Stimulated activated CD4-positive, alpha-beta T cell treated with anti-CD3 and anti-CD28 coated beads, Interleukin-1b, Interleukin-23, amount 100 ng/mL, for 1 hour (primary cell): ENCODE results near the gene LRRTM1.

Experiments
- DNase-seq, 2 donors: peaks; one replicate each; pipeline ENCODE4 v3.0.0-alpha.2; 2020; ENCODE audit warnings: low read depth in 2 of 2

The LRRTM1 gene

DNA sequence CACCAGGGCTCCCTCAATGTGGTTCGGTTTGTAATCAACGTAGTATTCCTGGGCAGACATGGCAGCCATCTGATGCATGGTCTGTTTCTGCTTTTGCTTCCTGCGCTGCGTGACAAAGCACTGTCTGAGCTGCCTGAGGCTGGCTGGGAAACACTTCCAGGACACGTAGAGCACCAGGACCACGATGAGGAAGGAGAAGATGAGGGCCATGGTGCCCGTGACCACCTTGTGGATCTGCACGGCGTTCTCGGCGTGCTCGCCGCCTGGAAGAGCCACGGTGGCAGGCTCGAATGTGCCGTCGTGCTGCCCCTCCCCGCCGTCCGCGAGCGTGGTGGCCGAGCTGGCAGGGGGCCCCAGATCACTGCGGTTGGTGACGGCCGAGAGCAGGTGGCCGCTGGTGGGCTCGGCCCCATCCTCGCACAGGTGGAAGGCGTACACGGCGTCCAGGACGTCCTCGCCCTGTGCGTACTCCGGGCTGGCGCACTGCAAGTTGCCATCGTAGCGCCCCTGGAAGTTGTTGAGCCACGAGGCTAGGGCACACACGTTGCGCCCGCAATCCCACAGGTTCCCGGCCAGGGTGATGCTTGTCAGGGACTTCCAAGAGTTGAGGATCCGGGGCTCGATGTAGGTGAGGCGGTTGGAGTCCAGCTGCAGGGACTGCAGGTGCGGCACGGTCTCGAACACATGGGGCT is 2.1 kb downstream of the LRRTM1 start:
- DNase-seq = no peak

DNA sequence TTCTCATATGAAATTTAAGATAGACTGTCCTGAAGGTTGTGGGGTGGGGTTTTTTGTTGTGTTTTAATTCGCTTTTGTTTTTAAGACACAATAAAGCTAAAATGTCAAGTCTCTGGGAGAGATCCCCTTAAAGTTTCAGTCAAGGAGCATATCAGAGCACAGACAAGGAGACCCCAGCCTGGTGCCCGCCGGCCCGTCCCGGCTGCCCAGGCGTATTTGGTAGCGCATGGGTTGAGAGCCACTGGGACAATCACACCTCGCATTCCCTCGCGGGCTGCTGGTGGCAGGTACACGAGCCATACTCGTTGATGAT is 2.6 kb downstream of the LRRTM1 start:
- no peak for DNase-seq

GRCh38 chr2:80300954-80301353 is 3.6 kb downstream of the LRRTM1 start:
- DNase-seq = no peak

DNA sequence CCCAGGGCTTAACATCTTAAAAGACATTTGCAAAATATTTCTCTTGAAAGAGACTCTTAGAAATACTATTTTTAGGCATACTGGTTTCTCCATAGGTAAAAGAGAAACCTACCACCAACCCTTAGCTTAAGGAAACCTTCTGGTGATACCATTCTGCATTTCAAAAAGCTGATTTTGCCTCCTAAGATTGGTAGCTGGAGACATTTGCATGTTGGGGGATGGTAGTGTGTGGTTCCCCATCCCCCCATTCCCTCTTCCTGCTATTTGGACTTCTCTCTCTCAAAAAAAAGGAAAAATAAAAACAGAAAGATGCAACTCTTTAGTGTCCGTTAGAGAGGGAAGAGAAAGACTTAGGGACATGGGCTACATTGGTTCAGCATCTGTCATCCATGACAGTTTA is 4.2 kb downstream of the LRRTM1 start:
- no peak for DNase-seq

GRCh38 chr2:80299661-80300060 is 4.9 kb downstream of the LRRTM1 start:
- DNase-seq = no peak

- DNase-seq = no peak
These were observed 5.6 kb downstream of the LRRTM1 start for GRCh38 chr2:80298954-80299353.

DNA sequence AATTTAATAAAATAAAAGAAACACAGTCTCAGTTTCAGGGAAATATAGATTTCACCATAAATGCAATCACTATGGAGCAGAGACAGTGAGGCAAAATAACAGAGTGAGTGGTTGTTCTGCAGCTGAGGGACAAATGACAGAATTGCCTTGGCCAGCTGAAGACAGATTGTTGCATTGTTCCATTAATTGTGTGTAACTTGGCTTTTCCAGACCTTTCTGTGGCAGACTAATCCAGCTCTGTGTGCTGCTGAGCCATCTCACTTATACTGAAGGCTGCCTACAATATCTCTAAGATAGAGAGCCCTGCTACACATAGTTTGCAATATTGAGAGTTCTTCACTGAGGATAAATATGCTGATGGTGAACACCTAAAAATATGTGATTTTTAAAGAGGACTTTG is 11.5 kb downstream of the LRRTM1 start:
- DNase-seq = no peak

DNA sequence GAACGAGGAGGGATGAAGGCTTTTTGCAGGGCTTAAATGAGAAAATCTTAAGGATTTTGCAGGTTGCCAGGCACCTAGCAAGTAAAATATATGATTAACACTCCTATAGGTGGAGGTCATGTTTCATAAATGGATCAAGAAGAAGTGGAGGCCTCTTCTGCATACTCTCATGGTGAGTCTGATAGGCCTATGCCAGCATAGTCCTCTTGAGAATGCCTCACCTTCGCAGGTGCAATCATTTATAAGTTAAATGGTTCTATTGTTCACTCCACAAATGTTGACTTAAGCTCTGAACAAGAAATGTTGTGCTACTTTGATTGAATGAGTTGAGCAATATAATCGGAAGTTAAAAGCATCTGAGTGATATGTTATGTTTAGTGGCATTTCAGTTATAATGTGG is 12.1 kb downstream of the LRRTM1 start:
- DNase-seq = no peak

DNA sequence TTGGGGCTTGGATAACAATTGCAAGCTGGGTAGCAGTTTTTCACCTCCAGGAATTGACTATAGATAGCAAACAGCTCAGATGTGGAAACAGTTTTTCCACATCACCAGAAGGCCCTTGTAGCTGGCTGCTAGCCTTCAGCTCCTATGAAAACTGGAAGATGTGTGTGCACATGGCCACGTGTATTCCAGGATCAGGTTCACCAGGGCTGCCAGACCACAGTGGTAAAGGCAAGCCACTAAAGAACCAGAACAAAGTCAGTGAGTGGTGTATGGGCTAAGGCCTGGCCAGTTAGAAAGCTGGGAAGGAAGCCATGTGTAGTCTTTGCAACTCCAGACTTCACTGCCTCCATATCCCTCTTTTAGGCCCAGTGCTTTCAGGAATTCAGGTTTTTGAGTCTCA is 12.9 kb downstream of the LRRTM1 start:
- no peak for DNase-seq

DNA sequence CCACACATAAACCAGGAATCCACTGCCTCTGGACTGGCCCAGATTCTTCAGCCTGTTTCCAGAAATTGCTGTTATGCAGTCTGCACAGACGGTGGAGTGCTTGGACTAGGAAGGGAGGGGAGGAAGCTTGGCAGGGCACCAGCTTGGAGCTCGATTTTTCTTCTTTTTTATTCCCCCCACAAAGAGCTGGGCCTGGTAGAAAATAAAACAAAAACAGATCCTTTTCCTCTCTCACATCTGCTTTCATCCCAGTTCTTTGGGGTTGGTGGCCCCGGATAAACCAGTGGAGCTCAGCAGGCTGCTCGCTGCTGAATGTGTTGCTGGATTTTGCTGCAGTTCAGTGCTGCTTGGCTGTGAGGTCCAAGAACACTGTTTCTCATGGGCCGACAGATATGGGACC is 16.0 kb downstream of the LRRTM1 start:
- no peak for DNase-seq

- no peak for DNase-seq
These were observed 23.5 kb downstream of the LRRTM1 start for GRCh38 chr2:80281049-80281448.

GRCh38 chr2:80280598-80280997 is 24.0 kb downstream of the LRRTM1 start:
- no peak for DNase-seq

DNA sequence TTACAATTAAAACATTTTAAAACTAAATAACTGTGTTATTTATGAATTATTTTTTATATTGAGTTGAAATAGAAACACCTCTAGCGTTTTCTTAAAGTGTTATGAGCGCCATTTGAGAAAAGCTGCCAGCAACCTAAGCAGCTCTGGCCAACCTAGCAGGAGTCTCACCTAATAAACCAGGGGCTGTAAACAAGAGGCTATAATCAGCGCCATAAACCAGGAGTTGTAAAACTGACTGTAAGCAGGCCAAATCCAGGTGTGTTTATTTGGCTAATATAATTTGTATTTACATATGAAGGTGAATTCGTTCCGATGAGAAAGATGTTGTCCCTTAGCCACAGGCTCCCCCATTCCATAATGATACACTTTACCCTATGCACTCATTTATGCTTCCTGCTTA is 34.7 kb downstream of the LRRTM1 start:
- DNase-seq = no peak

DNA sequence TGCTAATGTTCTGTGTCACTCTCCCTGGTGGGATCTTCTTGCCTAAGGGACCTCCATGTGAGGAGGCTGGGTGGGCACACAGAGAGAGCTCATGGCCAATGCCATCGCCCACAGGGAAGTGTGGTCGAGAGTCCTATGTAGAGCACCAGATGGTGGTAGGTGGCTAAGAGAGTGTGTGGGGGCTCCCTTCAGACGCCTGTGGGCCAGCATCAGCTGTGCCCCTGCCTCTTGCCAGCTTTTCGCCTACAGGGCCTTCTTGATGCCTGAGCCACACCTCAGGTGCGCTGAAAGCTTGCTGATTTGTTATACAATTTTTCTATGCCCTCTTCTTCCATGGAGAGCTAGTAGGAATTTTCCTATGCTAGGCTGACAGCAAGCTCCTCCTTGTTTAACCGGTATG is 38.3 kb downstream of the LRRTM1 start:
- no peak for DNase-seq

DNA sequence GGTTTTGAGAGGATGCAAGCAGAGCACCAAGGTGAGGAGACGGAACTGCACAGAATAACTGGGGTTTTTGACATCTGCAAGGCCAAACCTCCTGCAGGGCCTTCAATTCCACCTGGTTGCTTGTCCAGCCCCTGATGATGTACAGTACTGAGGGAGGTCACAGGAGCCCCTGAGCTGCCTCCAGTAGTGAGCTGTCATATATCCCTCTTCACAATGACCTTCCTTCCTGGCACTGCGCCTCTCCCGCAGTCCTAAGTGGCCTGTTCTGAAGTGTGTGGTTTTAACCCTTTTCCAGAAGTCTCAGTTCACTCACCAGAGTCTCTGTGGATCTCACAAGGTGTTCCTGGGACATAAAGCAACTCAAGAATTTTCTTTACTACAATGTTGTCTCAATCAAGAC is 45.3 kb downstream of the LRRTM1 start:
- DNase-seq = no peak

- no peak for DNase-seq
These were observed 45.8 kb downstream of the LRRTM1 start for GRCh38 chr2:80258793-80259192.

DNA sequence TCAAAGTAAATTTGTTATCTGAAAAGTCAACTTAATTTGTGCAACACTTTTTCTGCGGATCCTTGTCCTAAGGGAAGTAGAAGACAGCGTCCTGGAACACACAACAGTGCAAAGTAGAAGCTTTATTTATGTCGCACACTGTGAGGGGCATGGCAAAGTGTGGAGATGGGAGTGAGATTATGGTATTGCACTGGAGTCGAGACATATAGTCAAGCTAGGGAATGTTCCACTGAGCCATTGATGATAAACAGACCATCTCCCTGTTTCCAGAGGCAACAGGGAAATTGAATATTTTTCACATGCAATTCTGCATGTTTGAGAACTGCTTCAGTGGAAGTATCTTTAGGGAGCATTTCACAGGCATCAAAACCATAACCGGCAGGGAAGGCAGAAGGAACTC is 46.2 kb downstream of the LRRTM1 start:
- no peak for DNase-seq

DNA sequence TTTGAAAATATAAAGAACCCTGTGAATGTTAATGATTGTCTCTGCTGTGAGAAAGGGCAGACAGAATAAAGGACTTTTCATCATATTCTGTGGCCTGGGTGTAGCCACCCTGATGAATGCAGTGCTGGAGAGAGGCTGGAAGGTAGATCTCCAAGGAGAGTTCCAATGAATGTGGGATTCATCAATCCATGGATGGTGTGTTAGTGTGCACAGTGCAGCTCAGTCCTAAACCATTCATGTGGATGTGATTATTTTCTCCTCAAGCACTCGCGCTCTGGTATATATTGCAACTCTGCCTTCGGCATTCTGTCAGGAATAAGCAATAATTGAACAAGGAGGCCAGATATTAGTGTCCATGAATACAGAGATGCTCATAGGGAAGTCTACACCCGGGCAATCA is 47.1 kb downstream of the LRRTM1 start:
- no peak for DNase-seq

DNA sequence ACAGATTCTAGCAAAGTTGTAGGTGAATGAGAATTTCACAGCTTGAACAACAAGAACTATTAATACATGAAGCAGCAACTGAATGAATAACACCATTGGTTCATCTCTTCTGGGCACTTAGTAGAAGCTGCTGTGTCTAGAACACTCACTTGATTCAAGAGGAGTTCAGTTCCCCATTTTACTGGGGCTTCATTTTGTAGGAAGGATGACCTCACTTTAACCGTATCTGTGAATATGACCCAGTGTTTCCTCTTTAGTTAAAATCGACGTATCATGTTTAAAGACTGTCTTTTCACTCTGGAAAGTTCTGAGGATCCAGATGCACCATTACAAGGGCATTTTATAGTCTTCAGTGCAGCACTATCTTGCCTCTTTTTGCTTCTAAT is 47.8 kb downstream of the LRRTM1 start:
- DNase-seq = no peak

- DNase-seq = no peak
These were observed 48.4 kb downstream of the LRRTM1 start for GRCh38 chr2:80255918-80256781.

DNA sequence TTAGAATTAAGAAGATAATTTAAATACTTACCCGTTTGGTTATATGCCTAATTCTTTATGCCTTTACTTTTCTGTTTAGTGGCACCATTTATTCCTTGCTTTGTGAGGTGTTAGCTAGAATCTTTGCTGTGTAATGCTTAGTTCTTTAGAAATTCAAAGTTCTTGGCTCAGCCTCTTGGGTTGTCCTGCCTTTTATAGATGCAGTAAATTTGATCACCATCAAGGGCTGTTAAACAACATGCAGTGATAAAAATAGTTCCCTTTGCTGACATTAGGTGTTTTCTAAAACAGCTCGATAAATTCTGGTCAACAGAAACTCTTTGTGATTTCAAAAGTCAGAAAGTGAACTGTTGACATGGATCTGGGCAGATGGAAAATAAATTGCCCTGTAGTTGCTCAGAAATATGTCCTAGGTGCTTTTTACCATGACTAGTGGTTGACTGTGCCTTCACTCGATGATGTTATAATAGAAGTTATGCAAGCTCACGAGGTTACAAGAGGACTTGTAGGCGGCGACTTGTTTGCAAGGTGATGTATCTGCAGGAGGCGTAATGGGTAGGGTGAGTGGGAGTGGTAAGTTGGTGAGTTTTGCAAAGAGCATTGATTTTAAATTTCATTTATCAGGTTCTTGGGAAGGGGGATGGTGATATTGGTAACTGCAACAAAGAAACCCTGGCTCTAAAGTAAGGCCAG is 52.1 kb downstream of the LRRTM1 start:
- DNase-seq = no peak
